MG63 (cell line): ENCODE data around the gene GNPDA1. TPM values are rescaled to one million over a fixed set of nuclear protein-coding genes. Genes with fewer than 3 reads are reported as not detected.

ENCODE experiments used
- total RNA-seq: library from RNA; depleted of rRNA; stranded (reverse); fragments of >200 nt; shearing (Covaris generic); gene quantifications from 2 replicates; pipeline ENCODE4 v1.2.3, GENCODE V29; 2014; ENCODE audit warnings: low replicate concordance; rRNA removed

The GNPDA1 gene
- total RNA-seq, 1 experiment from 2014 or later, result 67.5 TPM

Other genes starting within 250 kb of the GNPDA1 start
- 3.8 and 12.8 TPM in 2 replicates for gene PCDH1, start 134.6 kb downstream of the GNPDA1 start, total RNA-seq
- gene DELE1, start 89.2 kb downstream of the GNPDA1 start, total RNA-seq, result 84.9 and 95.9 TPM in 2 replicates
- 8.4 TPM in 1 of 2 replicates, not detected in the other for gene PCDH12, start 54.8 kb downstream of the GNPDA1 start, total RNA-seq
- 93.3 and 167 TPM in 2 replicates for gene RNF14, start 43.9 kb downstream of the GNPDA1 start, total RNA-seq
- gene NDFIP1, start 95.8 kb upstream of the GNPDA1 start, total RNA-seq, result 53.4 and 113 TPM in 2 replicates